Spleen (tissue), 7 donors: ENCODE measurements around the gene PRSS57.

Experiments used
- POLR2AphosphoS5 ChIP-seq, 3 donors: sonication (generic); formaldehyde crosslinking; IDR thresholded peaks; one replicate each; pipeline ENCODE4 v1.5.1; 2017; ENCODE audit warnings: antibody characterized with exemption in 3 of 3
- TF ChIP-seq, protein P1 (sequence below), 11 experiments: fragments of 200-600 bp in 7 of 11; fragments of 450-650 bp in 4 of 11; sonication (generic) in 4 of 11; IDR thresholded peaks in 8 of 11; conservative IDR thresholded peaks in 3 of 11; 1 replicate in 7 of 11; 2 replicates in 4 of 11; pipeline versions ENCODE4 v1.4.0 to v1.8.0; 2016 to 2021; ENCODE audit warnings: antibody characterized with exemption in 11 of 11, inconsistent platforms in 4 of 11, mild to moderate bottlenecking in 1 of 11
- donor health status: DM: no; HTN: no; CAD: no; lungs with moderate emphysema.
- donor health status: DM: no; HTN: no; CAD: no.
- donor health status: DM: no; HTN: no; CAD: no.

DNA sequence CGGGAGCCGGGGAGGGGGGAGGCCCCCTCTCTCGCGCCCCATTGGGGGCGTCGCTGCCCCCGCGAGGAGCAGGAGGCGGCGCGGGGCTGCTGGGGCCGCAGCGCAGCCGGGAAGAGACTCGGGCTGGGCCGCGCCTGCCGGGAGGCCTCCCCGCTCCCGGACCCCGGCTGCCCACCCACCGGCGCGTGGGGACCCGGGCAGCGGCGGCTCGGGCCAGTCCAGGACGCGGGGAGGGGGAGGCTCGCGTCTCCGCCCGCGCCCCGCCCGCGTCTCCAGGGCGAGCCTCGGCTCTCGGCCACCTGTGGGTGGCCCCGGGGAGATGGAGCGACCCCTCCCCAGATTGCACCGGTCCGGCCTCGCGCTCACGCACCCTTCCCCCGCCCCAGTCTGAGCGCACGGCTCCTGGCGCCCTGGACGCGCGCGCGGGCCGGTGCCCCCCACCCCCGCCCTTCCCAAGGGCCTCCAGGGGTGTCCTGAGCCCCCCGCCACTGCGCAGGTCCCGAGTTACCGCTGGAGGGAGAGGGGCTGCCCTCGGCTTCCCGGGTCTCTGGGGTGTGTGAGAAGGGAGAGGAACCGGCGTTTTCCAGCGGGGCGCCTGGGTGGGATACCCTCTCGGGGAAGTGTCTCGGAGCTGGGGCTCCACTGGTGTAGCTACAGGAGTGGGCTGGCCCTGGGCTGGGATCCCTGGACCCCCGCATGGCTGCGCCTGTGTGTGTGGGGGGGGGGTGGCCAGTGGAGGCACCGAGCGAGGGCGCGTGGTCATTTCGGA lies 14.1 kb upstream of the PRSS57 start:
- TF ChIP-seq, protein P1, sequence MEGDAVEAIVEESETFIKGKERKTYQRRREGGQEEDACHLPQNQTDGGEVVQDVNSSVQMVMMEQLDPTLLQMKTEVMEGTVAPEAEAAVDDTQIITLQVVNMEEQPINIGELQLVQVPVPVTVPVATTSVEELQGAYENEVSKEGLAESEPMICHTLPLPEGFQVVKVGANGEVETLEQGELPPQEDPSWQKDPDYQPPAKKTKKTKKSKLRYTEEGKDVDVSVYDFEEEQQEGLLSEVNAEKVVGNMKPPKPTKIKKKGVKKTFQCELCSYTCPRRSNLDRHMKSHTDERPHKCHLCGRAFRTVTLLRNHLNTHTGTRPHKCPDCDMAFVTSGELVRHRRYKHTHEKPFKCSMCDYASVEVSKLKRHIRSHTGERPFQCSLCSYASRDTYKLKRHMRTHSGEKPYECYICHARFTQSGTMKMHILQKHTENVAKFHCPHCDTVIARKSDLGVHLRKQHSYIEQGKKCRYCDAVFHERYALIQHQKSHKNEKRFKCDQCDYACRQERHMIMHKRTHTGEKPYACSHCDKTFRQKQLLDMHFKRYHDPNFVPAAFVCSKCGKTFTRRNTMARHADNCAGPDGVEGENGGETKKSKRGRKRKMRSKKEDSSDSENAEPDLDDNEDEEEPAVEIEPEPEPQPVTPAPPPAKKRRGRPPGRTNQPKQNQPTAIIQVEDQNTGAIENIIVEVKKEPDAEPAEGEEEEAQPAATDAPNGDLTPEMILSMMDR (IDR thresholded peaks at IDR 0.05 in 8 of 11, conservative IDR thresholded peaks at IDR 0.05 in 3 of 11) = no peak
- no peak for TF ChIP-seq POLR2AphosphoS5 (IDR thresholded peaks at IDR 0.05)
